PC-9 (cell line): Measurements from ENCODE around the gene ZCCHC14. TPM values are rescaled to one million over a fixed set of nuclear protein-coding genes. Genes with fewer than 3 reads are reported as not detected.

Experiments
- BruUV-seq: library from RNA; stranded (reverse); fragments of 400-500 nt; replicated peaks from 2 replicates; lab custom pipeline; 2021; lab: Mats Ljungman, UMichigan
- CTCF ChIA-PET: fragments of 300-600 bp; sonication (Branson Sonifier 250); formaldehyde crosslinking; loops from one replicate; lab custom pipeline; 2022; ENCODE audit warnings: antibody characterized with exemption; lab: Charles Lee
- POLR2A ChIA-PET: fragments of 300-600 bp; sonication (Branson Sonifier 250); formaldehyde crosslinking; loops from one replicate; lab custom pipeline; 2022; ENCODE audit warnings: antibody characterized with exemption; ENCODE audit not compliant: unreplicated experiment; lab: Charles Lee
- DNase-seq, 2 experiments: peaks; one replicate each; pipeline versions ENCODE4 v3.0.0 to v3.0.0-alpha.2; 2015 to 2022; ENCODE audit warnings: mixed read lengths in 1 of 2
- H2AFZ ChIP-seq: fragments of 200-600 bp; sonication (generic); 2 replicates; pipeline ENCODE4 v1.8.1; 2017; ENCODE audit warnings: antibody characterized with exemption
- H3F3A ChIP-seq: fragments of 200-600 bp; sonication (generic); 2 replicates; pipeline ENCODE4 v1.8.1; 2017; ENCODE audit warnings: antibody characterized with exemption, mild to moderate bottlenecking, low read depth; ENCODE audit not compliant: insufficient read depth
- H3K27ac ChIP-seq: fragments of 200-600 bp; sonication (generic); 2 replicates; pipeline ENCODE4 v1.6.1; 2016; ENCODE audit warnings: mixed run types
- H3K27me3 ChIP-seq: fragments of 200-600 bp; sonication (generic); 2 replicates; pipeline ENCODE4 v1.6.1; 2016; ENCODE audit warnings: low read depth, mixed run types; ENCODE audit not compliant: insufficient read depth
- H3K36me3 ChIP-seq: fragments of 200-600 bp; sonication (generic); 2 replicates; pipeline ENCODE4 v1.6.1; 2016; ENCODE audit warnings: low read depth, mixed run types
- H3K4me1 ChIP-seq: fragments of 200-600 bp; sonication (generic); replicated peaks from 2 replicates; pipeline ENCODE4 v1.6.1; 2016; ENCODE audit warnings: mixed run types; ENCODE audit not compliant: insufficient read depth
- H3K4me2 ChIP-seq: fragments of 200-600 bp; sonication (generic); 2 replicates; pipeline ENCODE4 v1.6.1; 2017; ENCODE audit warnings: mixed run types
- H3K4me3 ChIP-seq: fragments of 200-600 bp; sonication (generic); 2 replicates; pipeline ENCODE4 v1.6.1; 2016; ENCODE audit warnings: mixed run types
- H3K79me2 ChIP-seq: fragments of 200-600 bp; sonication (generic); 2 replicates; pipeline ENCODE4 v1.6.1; 2017; ENCODE audit warnings: low read depth, mixed run types
- H3K9me2 ChIP-seq: fragments of 200-600 bp; sonication (generic); 2 replicates; pipeline ENCODE4 v1.8.1; 2017; ENCODE audit warnings: mild to moderate bottlenecking; ENCODE audit not compliant: insufficient read depth
- H3K9me3 ChIP-seq: fragments of 200-600 bp; sonication (generic); 2 replicates; pipeline ENCODE4 v1.8.1; 2016; ENCODE audit warnings: low read depth; ENCODE audit not compliant: insufficient read depth
- H4K20me1 ChIP-seq: fragments of 200-600 bp; sonication (generic); 2 replicates; pipeline ENCODE4 v1.8.1; 2017; ENCODE audit not compliant: insufficient read depth
- EZH2 ChIP-seq: fragments of 200-600 bp; sonication (generic); IDR thresholded peaks from 2 replicates; pipeline ENCODE4 v1.8.0; 2017; ENCODE audit warnings: antibody characterized with exemption, low read depth
- intact Hi-C: fragments of 100-400 bp; cut with micrococcal nuclease; formaldehyde crosslinking; loops from one replicate; pipeline ENCODE4 v1.10.0; 2022; ENCODE audit not compliant: unreplicated experiment
- total RNA-seq: library from RNA; stranded (reverse); gene quantifications from 2 replicates; pipeline ENCODE4 v1.2.3, GENCODE V29; 2021
- TF ChIP-seq, protein P1 (sequence below): fragments of 200-600 bp; sonication (generic); conservative IDR thresholded peaks from 2 replicates; pipeline ENCODE4 v1.6.1; 2017; ENCODE audit warnings: mixed run types, antibody characterized with exemption, mild to moderate bottlenecking, moderate library complexity

The ZCCHC14 gene
- total RNA-seq, 1 experiment from 2014 or later = 17.9 TPM

DNA sequence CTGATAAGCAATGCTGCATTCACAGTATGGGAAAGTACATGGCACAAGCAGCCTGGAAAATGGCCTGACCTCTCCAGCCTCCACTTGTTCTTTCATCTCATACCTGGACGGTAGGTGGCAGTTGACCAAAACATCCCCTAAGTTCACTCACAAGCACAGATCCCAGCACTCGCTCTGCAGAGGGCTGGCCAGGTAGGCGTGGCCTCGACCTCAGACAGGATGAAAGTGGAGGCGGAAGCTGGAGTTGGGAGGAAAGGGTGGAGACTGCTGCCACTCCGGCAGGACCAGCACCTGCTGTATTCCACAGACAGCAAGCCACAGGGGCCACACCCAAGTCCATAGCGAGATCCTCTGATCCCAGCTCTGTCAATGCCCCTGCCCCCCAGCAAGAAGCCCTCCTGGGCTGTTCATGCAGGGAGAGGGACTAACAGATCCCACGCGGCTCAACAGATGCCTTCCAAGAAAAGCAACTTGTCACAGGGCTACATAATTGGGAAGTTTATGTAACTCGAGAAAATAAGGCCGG is 31.3 kb downstream of the ZCCHC14 start:
- TF ChIP-seq, protein P1, sequence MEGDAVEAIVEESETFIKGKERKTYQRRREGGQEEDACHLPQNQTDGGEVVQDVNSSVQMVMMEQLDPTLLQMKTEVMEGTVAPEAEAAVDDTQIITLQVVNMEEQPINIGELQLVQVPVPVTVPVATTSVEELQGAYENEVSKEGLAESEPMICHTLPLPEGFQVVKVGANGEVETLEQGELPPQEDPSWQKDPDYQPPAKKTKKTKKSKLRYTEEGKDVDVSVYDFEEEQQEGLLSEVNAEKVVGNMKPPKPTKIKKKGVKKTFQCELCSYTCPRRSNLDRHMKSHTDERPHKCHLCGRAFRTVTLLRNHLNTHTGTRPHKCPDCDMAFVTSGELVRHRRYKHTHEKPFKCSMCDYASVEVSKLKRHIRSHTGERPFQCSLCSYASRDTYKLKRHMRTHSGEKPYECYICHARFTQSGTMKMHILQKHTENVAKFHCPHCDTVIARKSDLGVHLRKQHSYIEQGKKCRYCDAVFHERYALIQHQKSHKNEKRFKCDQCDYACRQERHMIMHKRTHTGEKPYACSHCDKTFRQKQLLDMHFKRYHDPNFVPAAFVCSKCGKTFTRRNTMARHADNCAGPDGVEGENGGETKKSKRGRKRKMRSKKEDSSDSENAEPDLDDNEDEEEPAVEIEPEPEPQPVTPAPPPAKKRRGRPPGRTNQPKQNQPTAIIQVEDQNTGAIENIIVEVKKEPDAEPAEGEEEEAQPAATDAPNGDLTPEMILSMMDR = peak; percentile 66
- no peak for TF ChIP-seq EZH2
- peaks cover 54% of the 10 kb centered on the region for H3F3A ChIP-seq
- H3K9me3 ChIP-seq = no peaks in the 10 kb centered on the region
- H3K9me2 ChIP-seq = no peaks in the 10 kb centered on the region
- peak overlapping the region; percentile 28; the same call in 1 of the 2 replicates for H3K4me3 ChIP-seq
- ChIA-PET CTCF (interaction anchor here (0.7 to 1.5 kb wide), 3 partner anchors 110 to 174 kb away, joined by 3 to 8 read pairs (median 4); no protein-coding TSS in a partner anchor), POLR2A (no interaction called here)
- intact Hi-C loops = loop anchor here (1.0 to 10.0 kb wide), 4 partner anchors 32 to 173 kb away; partner anchors contain the start of gene ZCCHC14
- peaks cover 11% of the 10 kb centered on the region; the same call in 1 of the 2 replicates for H4K20me1 ChIP-seq
- H3K27ac ChIP-seq = 0 out of 2 replicates have a peak overlapping the region, but pooled peaks have one; percentile 16
- peak overlapping the region; percentile 74 for H3K4me2 ChIP-seq
- H3K4me1 ChIP-seq = peaks cover 65% of the 10 kb centered on the region
- no peaks in the 10 kb centered on the region for H3K27me3 ChIP-seq
- DNase-seq = peak; percentile 93
- H3K79me2 ChIP-seq = peaks cover 27% of the 10 kb centered on the region
- BruUV-seq = no TSS peak
- no peaks in the 10 kb centered on the region for H3K36me3 ChIP-seq
- no peak overlapping the region for H2AFZ ChIP-seq

GRCh38 chr16:87460936-87461335 is 31.9 kb downstream of the ZCCHC14 start:
- ChIA-PET POLR2A (no interaction called here), CTCF (interaction anchor here (1.5 kb wide), 1 partner anchor 175 kb away, joined by 8 read pairs; no protein-coding TSS in a partner anchor)
- intact Hi-C loops = loop anchor here (1.0 to 10.0 kb wide), 4 partner anchors 32 to 174 kb away; partner anchors contain the start of gene ZCCHC14
- Histone ChIP-seq H3K36me3 (0 out of 2 replicates have a peak, but pooled peaks cover under 1% of the 10 kb centered on the region), H3K79me2 (peaks cover 28% of the 10 kb centered on the region), H3F3A (peaks cover 51% of the 10 kb centered on the region), H3K9me3 (no peaks in the 10 kb centered on the region), H3K4me3 (no peak overlapping the region), H2AFZ (no peak overlapping the region), H3K27ac (no peak overlapping the region), H3K4me2 (no peak overlapping the region), H4K20me1 (peaks cover 11% of the 10 kb centered on the region; the same call in 1 of the 2 replicates), H3K9me2 (no peaks in the 10 kb centered on the region), H3K27me3 (no peaks in the 10 kb centered on the region), H3K4me1 (peaks cover 61% of the 10 kb centered on the region)
- no peak for DNase-seq
- no TSS peak for BruUV-seq
- TF ChIP-seq, protein P1 = no peak
- TF ChIP-seq EZH2 = no peak

DNA sequence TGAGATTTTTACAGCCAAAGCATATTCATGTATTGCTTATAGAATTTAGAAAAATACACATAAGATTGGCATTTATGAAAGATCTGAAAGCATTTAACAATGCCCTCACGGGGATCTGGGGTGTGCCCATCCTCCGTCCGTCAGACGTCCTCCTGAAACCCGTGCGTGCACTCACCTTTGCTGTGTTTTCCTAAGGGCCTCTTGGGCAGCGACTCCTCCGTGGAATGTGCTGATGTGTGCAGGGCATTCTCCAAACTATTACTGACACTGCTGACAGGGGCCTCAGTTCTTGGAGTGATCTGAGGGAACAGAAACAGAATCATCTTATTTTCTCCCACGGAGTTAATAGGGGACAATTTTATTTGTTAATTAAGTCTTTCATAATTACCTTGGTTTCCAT is 33.0 kb downstream of the ZCCHC14 start:
- Histone ChIP-seq H3K36me3 (0 out of 2 replicates have a peak, but pooled peaks cover 5% of the 10 kb centered on the region), H3K9me3 (no peaks in the 10 kb centered on the region), H3K9me2 (no peaks in the 10 kb centered on the region), H3K4me3 (no peak overlapping the region), H2AFZ (no peak overlapping the region), H3K27ac (no peak overlapping the region), H3F3A (peaks cover 42% of the 10 kb centered on the region), H3K79me2 (peaks cover 35% of the 10 kb centered on the region), H3K4me1 (peaks cover 51% of the 10 kb centered on the region), H3K27me3 (no peaks in the 10 kb centered on the region), H4K20me1 (peaks cover 8% of the 10 kb centered on the region; the same call in 1 of the 2 replicates), H3K4me2 (no peak overlapping the region)
- ChIA-PET CTCF (interaction anchor here (0.6 kb wide), 1 partner anchor 19 kb away, joined by 9 read pairs; no protein-coding TSS in a partner anchor), POLR2A (no interaction called here)
- intact Hi-C loops = loop anchor here (2.0 to 10.0 kb wide), 4 partner anchors 53 to 487 kb away; no protein-coding TSS in a partner anchor
- DNase-seq = no peak
- TF ChIP-seq EZH2 = no peak
- no TSS peak for BruUV-seq
